Measurements from ENCODE around the gene ERLEC1. TPM values are rescaled to one million over a fixed set of nuclear protein-coding genes. Genes with fewer than 3 reads are reported as not detected.
"Not testable (repeated sequence)": the region's sequence is repeated elsewhere in the genome, so short reads cannot be mapped to it uniquely, and the experiment has no call there.

The ERLEC1 gene
- total and polyA plus RNA-seq, 3 experiments from 2014 or later = 25.4 to 43.9 (median 26.4) TPM

- DNase-seq = no peak
- Histone ChIP-seq H3K27me3 (ENCODE audit: insufficient read depth, low read length, poor library complexity, severe bottlenecking) (no peaks in the 10 kb centered on the region), H3K9me3 (ENCODE audit: low read length) (no peaks in the 10 kb centered on the region), H3K27ac (ENCODE audit: low read depth, low read length) (no peak overlapping the region), H3K36me3 (ENCODE audit: insufficient read depth, low read length) (no peaks in the 10 kb centered on the region), H3K4me1 (ENCODE audit: insufficient read depth, low read length) (no peaks in the 10 kb centered on the region), H3K4me3 (ENCODE audit: low read length) (no peak overlapping the region)
- POLR2A ChIA-PET = no interaction called here
- H3K27me3 Mint-ChIP-seq = no peaks in the 10 kb centered on the region
- peaks cover 4 to 13% (median 6%) of the 10 kb centered on the region in 3 donors for H3K36me3 Mint-ChIP-seq
- no peak overlapping the region for H3K4me3 Mint-ChIP-seq
- CTCF ChIA-PET = no interaction called here
- H3K9me3 Mint-ChIP-seq = no peaks in the 10 kb centered on the region
- H3K4me1 Mint-ChIP-seq = peaks cover 6 to 12% (median 10%) of the 10 kb centered on the region in 3 donors
- H3K27ac Mint-ChIP-seq = peak overlapping the region in 1 of 8 donors; percentile 74
These were observed 61.2 kb downstream of the ERLEC1 start for GRCh38 chr2:53848062-53848461.

- H3K27ac ChIP-seq (ENCODE audit: low read depth, low read length); CTCF ChIA-PET; H3K27me3 Mint-ChIP-seq; DNase-seq; POLR2A ChIA-PET; H3K9me3 Mint-ChIP-seq; H3K4me3 ChIP-seq (ENCODE audit: low read length); H3K4me1 Mint-ChIP-seq; H3K27me3 ChIP-seq (ENCODE audit: insufficient read depth, low read length, poor library complexity, severe bottlenecking); H3K4me1 ChIP-seq (ENCODE audit: insufficient read depth, low read length); H3K36me3 ChIP-seq (ENCODE audit: insufficient read depth, low read length); H3K4me3 Mint-ChIP-seq; H3K9me3 ChIP-seq (ENCODE audit: low read length): not testable (repeated sequence)
- H3K27ac Mint-ChIP-seq = peak overlapping the region in 1 of 8 donors; percentile 82
- peaks cover 9 to 32% (median 12%) of the 10 kb centered on the region in 3 donors for H3K36me3 Mint-ChIP-seq
These were observed 64.4 kb downstream of the ERLEC1 start for GRCh38 chr2:53851052-53851757.

GRCh38 chr2:53852532-53852931, 65.7 kb downstream of the ERLEC1 start:
- no peak overlapping the region for H3K4me3 ChIP-seq (ENCODE audit: low read length)
- ChIA-PET POLR2A (no interaction called here), CTCF (no interaction called here)
- H3K27ac Mint-ChIP-seq = peak overlapping the region in 1 of 8 donors; percentile 4
- no peaks in the 10 kb centered on the region for H3K9me3 ChIP-seq (ENCODE audit: low read length)
- peaks cover 12 to 32% (median 12%) of the 10 kb centered on the region in 3 donors for H3K36me3 Mint-ChIP-seq
- H3K4me1 Mint-ChIP-seq = peaks cover 0 to 5% (median 0%) of the 10 kb centered on the region in 3 donors
- no peaks in the 10 kb centered on the region for H3K27me3 ChIP-seq (ENCODE audit: insufficient read depth, low read length, poor library complexity, severe bottlenecking)
- no peak for DNase-seq
- no peaks in the 10 kb centered on the region for H3K4me1 ChIP-seq (ENCODE audit: insufficient read depth, low read length)
- no peak overlapping the region for H3K27ac ChIP-seq (ENCODE audit: low read depth, low read length)
- no peaks in the 10 kb centered on the region for H3K9me3 Mint-ChIP-seq
- H3K27me3 Mint-ChIP-seq = no peaks in the 10 kb centered on the region
- no peak overlapping the region for H3K4me3 Mint-ChIP-seq
- H3K36me3 ChIP-seq (ENCODE audit: insufficient read depth, low read length) = no peaks in the 10 kb centered on the region

GRCh38 chr2:53854678-53855077, 67.8 kb downstream of the ERLEC1 start:
- Mint-ChIP-seq H3K36me3 (peaks cover 8 to 38% (median 11%) of the 10 kb centered on the region in 3 donors), H3K9me3 (no peaks in the 10 kb centered on the region), H3K4me1 (peaks cover 0 to 5% (median 0%) of the 10 kb centered on the region in 3 donors), H3K4me3 (no peak overlapping the region), H3K27me3 (no peaks in the 10 kb centered on the region), H3K27ac (peak overlapping the region in 3 of 8 donors; percentile 14 to 58 (median 20))
- Histone ChIP-seq H3K4me1 (ENCODE audit: insufficient read depth, low read length) (no peaks in the 10 kb centered on the region), H3K9me3 (ENCODE audit: low read length) (no peaks in the 10 kb centered on the region), H3K4me3 (ENCODE audit: low read length) (no peak overlapping the region), H3K27me3 (ENCODE audit: insufficient read depth, low read length, poor library complexity, severe bottlenecking) (no peaks in the 10 kb centered on the region), H3K27ac (ENCODE audit: low read depth, low read length) (no peak overlapping the region), H3K36me3 (ENCODE audit: insufficient read depth, low read length) (no peaks in the 10 kb centered on the region)
- ChIA-PET POLR2A (no interaction called here), CTCF (no interaction called here)
- DNase-seq = no peak

GRCh38 chr2:53856272-53856671, 69.4 kb downstream of the ERLEC1 start:
- no peaks in the 10 kb centered on the region for H3K36me3 ChIP-seq (ENCODE audit: insufficient read depth, low read length)
- H3K9me3 ChIP-seq (ENCODE audit: low read length) = no peaks in the 10 kb centered on the region
- no peak overlapping the region for H3K4me3 ChIP-seq (ENCODE audit: low read length)
- ChIA-PET CTCF (interaction anchor here (0.6 kb wide), 1 partner anchor 14 kb away, joined by 3 read pairs; no protein-coding TSS in a partner anchor), POLR2A (no interaction called here)
- H3K27me3 ChIP-seq (ENCODE audit: insufficient read depth, low read length, poor library complexity, severe bottlenecking) = no peaks in the 10 kb centered on the region
- no peaks in the 10 kb centered on the region for H3K9me3 Mint-ChIP-seq
- H3K4me1 ChIP-seq (ENCODE audit: insufficient read depth, low read length) = no peaks in the 10 kb centered on the region
- H3K27ac Mint-ChIP-seq = no peak overlapping the region
- H3K36me3 Mint-ChIP-seq = peaks cover 8 to 43% (median 15%) of the 10 kb centered on the region in 3 donors
- no peaks in the 10 kb centered on the region for H3K27me3 Mint-ChIP-seq
- DNase-seq = no peak
- peaks cover 0 to 5% (median 0%) of the 10 kb centered on the region in 3 donors for H3K4me1 Mint-ChIP-seq
- H3K27ac ChIP-seq (ENCODE audit: low read depth, low read length) = no peak overlapping the region
- H3K4me3 Mint-ChIP-seq = no peak overlapping the region

GRCh38 chr2:53859206-53860181, 72.7 kb downstream of the ERLEC1 start, which contains the start of gene GPR75:
Gene GPR75 (minus strand): TSS chr2:53859967. CDS start chr2:53854756, 5,211 bp downstream.
- Mint-ChIP-seq H3K27ac (no peak within 1 kb of the TSS), H3K27me3 (no peaks in the 10 kb centered on the region), H3K4me3 (no peak within 1 kb of the TSS), H3K4me1 (peaks cover 0 to 11% (median 6%) of the 10 kb centered on the region in 3 donors), H3K36me3 (peaks cover 0 to 46% (median 16%) of the 10 kb centered on the region in 3 donors), H3K9me3 (no peaks in the 10 kb centered on the region)
- no peaks in the 10 kb centered on the region for H3K27me3 ChIP-seq (ENCODE audit: insufficient read depth, low read length, poor library complexity, severe bottlenecking)
- H3K27ac ChIP-seq (ENCODE audit: low read depth, low read length) = no peak within 1 kb of the TSS
- no peaks in the 10 kb centered on the region for H3K9me3 ChIP-seq (ENCODE audit: low read length)
- peaks cover 7% of the 10 kb centered on the region for H3K4me1 ChIP-seq (ENCODE audit: insufficient read depth, low read length)
- ChIA-PET CTCF (no interaction called here), POLR2A (no interaction called here)
- no peak for DNase-seq
- no peaks in the 10 kb centered on the region for H3K36me3 ChIP-seq (ENCODE audit: insufficient read depth, low read length)
- no peak within 1 kb of the TSS for H3K4me3 ChIP-seq (ENCODE audit: low read length)

- H3K27me3 ChIP-seq (ENCODE audit: insufficient read depth, low read length, poor library complexity, severe bottlenecking) = no peaks in the 10 kb centered on the region
- peaks cover 7% of the 10 kb centered on the region for H3K4me1 ChIP-seq (ENCODE audit: insufficient read depth, low read length)
- Mint-ChIP-seq H3K36me3 (peaks cover 0 to 62% (median 26%) of the 10 kb centered on the region in 3 donors), H3K27me3 (no peaks in the 10 kb centered on the region), H3K9me3 (no peaks in the 10 kb centered on the region), H3K4me3 (no peak overlapping the region), H3K27ac (peak overlapping the region in 2 of 8 donors; percentile 1 to 3), H3K4me1 (peaks cover 0 to 11% (median 9%) of the 10 kb centered on the region in 3 donors)
- no peaks in the 10 kb centered on the region for H3K9me3 ChIP-seq (ENCODE audit: low read length)
- peak in 1 of 5 donors; percentile 14 for DNase-seq
- no peak overlapping the region for H3K4me3 ChIP-seq (ENCODE audit: low read length)
- H3K36me3 ChIP-seq (ENCODE audit: insufficient read depth, low read length) = peaks cover 8% of the 10 kb centered on the region
- ChIA-PET CTCF (no interaction called here), POLR2A (no interaction called here)
- no peak overlapping the region for H3K27ac ChIP-seq (ENCODE audit: low read depth, low read length)
These were observed 75.0 kb downstream of the ERLEC1 start for GRCh38 chr2:53861824-53862223.
